Thoracic aorta (tissue), 2 donors: ENCODE results near the gene NEURL3. TPM values are rescaled to one million over a fixed set of nuclear protein-coding genes. Genes with fewer than 3 reads are reported as not detected.
A peak's percentile ranks its signal among the peaks of the same experiment; 100 is the strongest.

Experiments used
- ATAC-seq: fragments of 150-250 bp; one replicate; pipeline ENCODE4 v1.8.0; 2017; ENCODE audit warnings: low read depth; ENCODE audit not compliant: insufficient number of reproducible peaks, low FRiP score
- DNase-seq: peaks from one replicate; pipeline ENCODE4 v3.0.0-alpha.2; 2020; ENCODE audit warnings: low spot score
- H3K27ac ChIP-seq, 2 donors: fragments of 200-600 bp; sonication (generic); 1 replicate in 1 of 2; 2 replicates in 1 of 2; pipeline ENCODE4 v1.5.1; 2016; ENCODE audit warnings: mild to moderate bottlenecking in 2 of 2, moderate library complexity in 2 of 2
- H3K27me3 ChIP-seq: fragments of 200-600 bp; sonication (generic); replicated peaks from 2 replicates; pipeline ENCODE4 v1.6.0; 2016; ENCODE audit warnings: mild to moderate bottlenecking; ENCODE audit not compliant: insufficient read depth
- H3K36me3 ChIP-seq: fragments of 200-600 bp; sonication (generic); one replicate; pipeline ENCODE4 v1.5.1; 2016
- H3K4me1 ChIP-seq, 2 donors: fragments of 200-600 bp; sonication (generic); 1 replicate in 1 of 2; 2 replicates in 1 of 2; pipeline versions ENCODE4 v1.5.1 to v1.6.0; 2016; ENCODE audit warnings: low read depth in 2 of 2, mild to moderate bottlenecking in 1 of 2; ENCODE audit not compliant: control insufficient read depth in 1 of 2
- H3K4me3 ChIP-seq: fragments of 200-600 bp; sonication (generic); 2 replicates; pipeline ENCODE4 v1.5.1; 2016; ENCODE audit warnings: mild to moderate bottlenecking
- H3K9me3 ChIP-seq: fragments of 200-600 bp; sonication (generic); 2 replicates; pipeline ENCODE4 v1.5.1; 2016
- total RNA-seq, 2 donors: library from RNA; depleted of rRNA; stranded (reverse); fragments of >200 nt; gene quantifications; one replicate each; pipeline versions ENCODE4 v1.1.0 to v1.2.3, GENCODE V29; 2016
- TF ChIP-seq, protein P1 (sequence below): fragments of 200-600 bp; sonication (generic); IDR thresholded peaks from one replicate; pipeline ENCODE4 v1.5.1; 2019; ENCODE audit warnings: antibody characterized with exemption

Gene NEURL3
- total RNA-seq, 2 donors from 2014 or later = not detected

GRCh38 chr2:96526101-96526591 lies 21.0 kb upstream of the NEURL3 start:
- H3K36me3 ChIP-seq = no peaks in the 10 kb centered on the region
- peak overlapping the region in 1 of 2 donors; percentile 94 for H3K27ac ChIP-seq
- TF ChIP-seq, protein P1, sequence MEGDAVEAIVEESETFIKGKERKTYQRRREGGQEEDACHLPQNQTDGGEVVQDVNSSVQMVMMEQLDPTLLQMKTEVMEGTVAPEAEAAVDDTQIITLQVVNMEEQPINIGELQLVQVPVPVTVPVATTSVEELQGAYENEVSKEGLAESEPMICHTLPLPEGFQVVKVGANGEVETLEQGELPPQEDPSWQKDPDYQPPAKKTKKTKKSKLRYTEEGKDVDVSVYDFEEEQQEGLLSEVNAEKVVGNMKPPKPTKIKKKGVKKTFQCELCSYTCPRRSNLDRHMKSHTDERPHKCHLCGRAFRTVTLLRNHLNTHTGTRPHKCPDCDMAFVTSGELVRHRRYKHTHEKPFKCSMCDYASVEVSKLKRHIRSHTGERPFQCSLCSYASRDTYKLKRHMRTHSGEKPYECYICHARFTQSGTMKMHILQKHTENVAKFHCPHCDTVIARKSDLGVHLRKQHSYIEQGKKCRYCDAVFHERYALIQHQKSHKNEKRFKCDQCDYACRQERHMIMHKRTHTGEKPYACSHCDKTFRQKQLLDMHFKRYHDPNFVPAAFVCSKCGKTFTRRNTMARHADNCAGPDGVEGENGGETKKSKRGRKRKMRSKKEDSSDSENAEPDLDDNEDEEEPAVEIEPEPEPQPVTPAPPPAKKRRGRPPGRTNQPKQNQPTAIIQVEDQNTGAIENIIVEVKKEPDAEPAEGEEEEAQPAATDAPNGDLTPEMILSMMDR = no peak
- H3K9me3 ChIP-seq = no peaks in the 10 kb centered on the region
- peaks cover 29 to 44% of the 10 kb centered on the region in 2 donors for H3K4me1 ChIP-seq
- H3K4me3 ChIP-seq = no peak overlapping the region
- H3K27me3 ChIP-seq = no peaks in the 10 kb centered on the region
- no peak for DNase-seq
- no peak for ATAC-seq

GRCh38 chr2:96525211-96525507 lies 20.0 kb upstream of the NEURL3 start:
- Histone ChIP-seq H3K27ac (no peak overlapping the region), H3K4me3 (no peak overlapping the region), H3K36me3 (no peaks in the 10 kb centered on the region), H3K4me1 (peaks cover 19 to 34% of the 10 kb centered on the region in 2 donors), H3K9me3 (no peaks in the 10 kb centered on the region), H3K27me3 (no peaks in the 10 kb centered on the region)
- TF ChIP-seq, protein P1 = no peak
- DNase-seq (no peak), ATAC-seq (no peak)

GRCh38 chr2:96524482-96525210 lies 19.5 kb upstream of the NEURL3 start:
- no peak overlapping the region for H3K27ac ChIP-seq
- no peak overlapping the region for H3K4me3 ChIP-seq
- TF ChIP-seq, protein P1 = no peak
- ATAC-seq = no peak
- no peaks in the 10 kb centered on the region for H3K9me3 ChIP-seq
- H3K4me1 ChIP-seq = peaks cover 14 to 29% of the 10 kb centered on the region in 2 donors
- H3K27me3 ChIP-seq = no peaks in the 10 kb centered on the region
- H3K36me3 ChIP-seq = no peaks in the 10 kb centered on the region
- no peak for DNase-seq

DNA sequence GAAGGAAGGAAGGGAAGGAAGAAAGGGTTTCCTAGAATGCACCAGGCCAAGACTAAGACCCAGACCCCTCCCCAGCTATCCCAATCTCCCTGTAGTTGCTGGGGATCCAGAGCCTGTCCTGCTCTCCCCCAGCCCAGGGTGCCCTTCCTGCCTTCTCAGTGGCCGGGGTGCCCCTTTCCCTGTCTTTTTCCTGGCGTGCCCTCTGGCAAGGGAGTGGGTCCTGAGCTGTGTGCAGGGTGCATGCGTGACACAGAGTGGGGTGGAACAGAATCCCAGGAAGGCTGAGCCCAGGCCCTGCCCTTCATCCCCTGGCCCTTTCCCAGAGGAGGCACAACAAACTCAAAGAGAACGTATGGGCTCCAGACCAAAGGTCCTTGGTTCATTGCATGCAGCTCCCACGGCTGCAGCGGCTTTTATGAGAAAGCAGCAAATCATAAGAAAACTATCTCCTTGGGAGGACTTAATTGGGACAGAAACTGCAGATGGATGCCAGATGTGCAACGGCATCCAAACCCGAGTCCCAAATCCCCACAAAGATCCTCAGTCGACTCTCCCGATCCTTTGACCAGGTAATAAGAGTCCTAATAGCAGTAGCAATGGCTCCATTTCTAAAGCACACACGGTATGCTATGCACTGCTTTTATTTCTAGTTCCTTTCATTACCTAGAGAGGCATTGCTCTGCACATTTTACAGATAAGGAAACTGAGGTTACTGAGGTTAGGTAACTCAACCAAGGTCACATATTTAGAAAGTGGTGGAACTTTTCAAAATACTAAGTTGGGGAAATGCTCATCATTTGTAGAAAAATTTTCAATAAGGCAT lies 18.7 kb upstream of the NEURL3 start:
- DNase-seq = no peak
- no peaks in the 10 kb centered on the region for H3K27me3 ChIP-seq
- no peaks in the 10 kb centered on the region for H3K36me3 ChIP-seq
- H3K27ac ChIP-seq = no peak overlapping the region
- peaks cover 6 to 21% of the 10 kb centered on the region in 2 donors for H3K4me1 ChIP-seq
- H3K9me3 ChIP-seq = no peaks in the 10 kb centered on the region
- TF ChIP-seq, protein P1 = no peak
- no peak overlapping the region for H3K4me3 ChIP-seq
- ATAC-seq = no peak
